ENCODE data around the gene STK40. TPM values are rescaled to one million over a fixed set of nuclear protein-coding genes. Genes with fewer than 3 reads are reported as not detected.
A peak's percentile ranks its signal among the peaks of the same experiment; 100 is the strongest.

The STK40 gene
- total and polyA plus RNA-seq, 9 of the 15 experiments (the other 6 are each of a cell fraction or from before 2014, with no cell fraction given): 0.69 to 94.3 (median 39.1) TPM

GRCh38 chr1:36384542-36385409 is 948 bp downstream of the STK40 start:
- in situ Hi-C loops (cut with MboI) (no loop called here), intact Hi-C loops (cut with micrococcal nuclease) (loop anchor here (5.0 kb wide), 1 partner anchor 62 kb away; the partner anchor contains the start of gene EVA1B)
- Histone ChIP-seq H3K4me3 (peak overlapping the region; percentile 91), H3K36me3 (ENCODE audit: control insufficient read depth, insufficient read depth, low read length) (peaks cover 33% of the 10 kb centered on the region), H3K27me3 (ENCODE audit: control insufficient read depth in 2 of 2, insufficient read depth in 2 of 2, low read length in 2 of 2) (no peaks in the 10 kb centered on the region), H2AFZ (ENCODE audit: low read depth, low read length) (peak overlapping the region; percentile 77), H3K9ac (ENCODE audit: insufficient read depth in 1 of 2, low read depth in 2 of 2, low read length in 2 of 2) (peak overlapping the region; percentile 93 to 97), H4K20me1 (replicated peaks; ENCODE audit: control insufficient read depth, insufficient read depth, low read length) (peaks cover 24% of the 10 kb centered on the region; the same call in 1 of the 2 replicates), H3K4me2 (ENCODE audit: insufficient read depth, low read length) (peak overlapping the region; percentile 96), H3K4me1 (replicated peaks in 1 of 2; ENCODE audit: control insufficient read depth in 2 of 2, insufficient read depth in 2 of 2, low read length in 2 of 2) (peaks cover 29 to 33% of the 10 kb centered on the region in 2 experiments), H3K9me3 (replicated peaks; ENCODE audit: control insufficient read depth, insufficient read depth, low read depth, low read length) (no peaks in the 10 kb centered on the region), H3K79me2 (ENCODE audit: control insufficient read depth, insufficient read depth, low read length) (peaks cover 67% of the 10 kb centered on the region), H3K9me1 (ENCODE audit: control insufficient read depth, insufficient read depth, low read length) (peaks cover 5% of the 10 kb centered on the region), H3K27ac (ENCODE audit: extremely low read depth, low read depth, low read length) (peak overlapping the region; percentile 93)
- BruUV-seq (replicated peaks): TSS peak; percentile 50
- WGBS (ENCODE audit: insufficient coverage, low coverage, missing lambda C conversion rate): 1% methylated on average over 25 of the region's 25 CpGs
- ATAC-seq: peak; percentile 44
- peak; percentile 61 to 84 (median 67) for DNase-seq (ENCODE audit: extremely low read depth in 1 of 4, low spot score in 3 of 4)
- CTCF ChIA-PET (ENCODE audit: low intra/inter-chr PET ratio): no interaction called here
- peak; percentile 71 for FAIRE-seq
- POLR2A ChIA-PET: interaction anchor here (0.6 to 9.7 kb wide), 10 partner anchors 7 to 562 kb away, joined by 3 to 315 read pairs (median 3); partner anchors contain the start of genes LSM10 and THRAP3
- TF ChIP-seq RBFOX2 (IDR thresholded peaks at IDR 0.05; ENCODE audit: low read depth, low read length) (peak; percentile 65), GABPB1 (CRISPR knock-in tag; IDR thresholded peaks at IDR 0.05) (peak; percentile 53; the same call in 1 of the 2 replicates), SMARCA5 (IDR thresholded peaks at IDR 0.05) (no peak), RCOR1 (IDR thresholded peaks at IDR 0.05; ENCODE audit: borderline replicate concordance in 1 of 2, low read depth in 2 of 2, low read length in 2 of 2) (no peak), BRD9 (IDR thresholded peaks at IDR 0.05; ENCODE audit: low read depth, partially characterized antibody) (peak; percentile 64), SNRNP70 (optimal IDR thresholded peaks at IDR 0.05; ENCODE audit: low read depth, low read length) (no peak), TAF1 (IDR thresholded peaks at IDR 0.05; ENCODE audit: control insufficient read depth, extremely low read depth, insufficient read depth, low read length, severe bottlenecking) (peak; percentile 21), ZBTB40 (IDR thresholded peaks at IDR 0.05) (0 out of 2 replicates have a peak, but pooled peaks have one; percentile 34), ZBTB40 (CRISPR knock-in tag; IDR thresholded peaks at IDR 0.05) (no peak)
